Astrocyte of the spinal cord (primary cell): ENCODE results near the gene NFXL1.
"Not testable (repeated sequence)": the region's sequence is repeated elsewhere in the genome, so short reads cannot be mapped to it uniquely, and the experiment has no call there.

ENCODE experiments used
- DNase-seq: peaks from one replicate; pipeline ENCODE4 v3.0.0; 2011; ENCODE audit warnings: low read depth, low spot score
- H3K4me3 ChIP-seq: 2 replicates; pipeline ENCODE4 v1.5.1; 2011; ENCODE audit warnings: low read depth, mild to moderate bottlenecking, low read length, moderate library complexity
- CTCF ChIP-seq: IDR thresholded peaks from 2 replicates; pipeline ENCODE4 v1.5.1; 2012; ENCODE audit warnings: low read depth, mild to moderate bottlenecking, low read length, inconsistent platforms
- in situ Hi-C: cut with HindIII; loops from 2 replicates; pipeline ENCODE4 v1.10.0; 2017; ENCODE audit warnings: low sequenced_read_pairs

Gene NFXL1

GRCh38 chr4:47936336-47936735 lies 22.0 kb upstream of the NFXL1 start:
- H3K4me3 ChIP-seq, result no peak overlapping the region
- TF ChIP-seq CTCF, result no peak
- no peak for DNase-seq
- in situ Hi-C loops, result no loop called here

GRCh38 chr4:47933840-47934239 lies 19.5 kb upstream of the NFXL1 start:
- no peak overlapping the region for H3K4me3 ChIP-seq

GRCh38 chr4:47930971-47931804 lies 16.8 kb upstream of the NFXL1 start:
- in situ Hi-C loops, result no loop called here
- no peak for TF ChIP-seq CTCF
- no peak overlapping the region for H3K4me3 ChIP-seq
- DNase-seq, result peak; percentile 70

More at GRCh38 chr4:47933840-47934239, 19.5 kb upstream of the NFXL1 start:
- peak; percentile 45 for TF ChIP-seq CTCF
- in situ Hi-C loops, result no loop called here
- DNase-seq, result peak; percentile 57

GRCh38 chr4:47929682-47930201 lies 15.4 kb upstream of the NFXL1 start:
- in situ Hi-C loops, result no loop called here
- no peak for TF ChIP-seq CTCF

GRCh38 chr4:47926667-47927258 lies 12.4 kb upstream of the NFXL1 start:
- TF ChIP-seq CTCF, result peak; percentile 86
- DNase-seq, result peak; percentile 42
- in situ Hi-C loops, result no loop called here
- no peak overlapping the region for H3K4me3 ChIP-seq

More at GRCh38 chr4:47929682-47930201, 15.4 kb upstream of the NFXL1 start:
- no peak for DNase-seq
- H3K4me3 ChIP-seq, result no peak overlapping the region

- in situ Hi-C loops, DNase-seq: not testable (repeated sequence)
These were observed 8.9 kb upstream of the NFXL1 start for GRCh38 chr4:47923261-47923608.

GRCh38 chr4:47922436-47923260 lies 8.3 kb upstream of the NFXL1 start:
- DNase-seq, H3K4me3 ChIP-seq, in situ Hi-C loops: not testable (repeated sequence)

More at GRCh38 chr4:47923261-47923608, 8.9 kb upstream of the NFXL1 start:
- not testable (repeated sequence) for H3K4me3 ChIP-seq

- H3K4me3 ChIP-seq, DNase-seq, in situ Hi-C loops: not testable (repeated sequence)
These were observed 2.8 kb upstream of the NFXL1 start for GRCh38 chr4:47917163-47917562.
